SK-N-SH (cell line): ENCODE data around the gene SETBP1. TPM values are rescaled to one million over a fixed set of nuclear protein-coding genes. Genes with fewer than 3 reads are reported as not detected.

ENCODE experiments used
- CTCF ChIA-PET: fragments of 300-600, 350-600 bp; formaldehyde crosslinking; extraction: SDS; loops from one replicate; lab custom pipeline; 2021; lab: Yijun Ruan, JAX
- POLR2A ChIA-PET: fragments of 350-600 bp; sonication (Branson Sonifier 250); formaldehyde crosslinking; extraction: SDS; loops from one replicate; lab custom pipeline; 2020; ENCODE audit warnings: antibody characterized with exemption, inconsistent platforms; lab: Yijun Ruan, JAX
- DNase-seq: peaks from one replicate; pipeline ENCODE4 v3.0.0; 2012
- H2AFZ ChIP-seq: fragments of 200-600 bp; sonication (generic); 2 replicates; pipeline ENCODE4 v1.8.1; 2016; ENCODE audit warnings: antibody characterized with exemption, mild to moderate bottlenecking, low read depth
- H3F3A ChIP-seq: fragments of 200-600 bp; sonication (generic); replicated peaks from 2 replicates; pipeline ENCODE3; 2016; ENCODE audit warnings: antibody characterized with exemption, mild to moderate bottlenecking; ENCODE audit not compliant: insufficient read depth
- H3K27ac ChIP-seq, 2 experiments: fragments of 200-500 bp in 1 of 2; fragments of 200-600 bp in 1 of 2; sonication (Bioruptor generic) in 1 of 2; sonication (generic), shearing (Covaris generic) in 1 of 2; 2 replicates each; pipeline versions ENCODE4 v1.5.1 to v1.6.1; 2014 to 2016; ENCODE audit warnings: low read depth in 2 of 2, inconsistent platforms in 1 of 2, low read length in 1 of 2, mild to moderate bottlenecking in 1 of 2, mixed read lengths in 1 of 2
- H3K27me3 ChIP-seq: fragments of 200-600 bp; sonication (generic), shearing (Covaris generic); 2 replicates; pipeline ENCODE4 v1.6.1; 2016; ENCODE audit warnings: mixed run types; ENCODE audit not compliant: insufficient read depth
- H3K36me3 ChIP-seq, 2 experiments: fragments of 200-500 bp in 1 of 2; fragments of 200-600 bp in 1 of 2; sonication (Bioruptor generic) in 1 of 2; sonication (generic) in 1 of 2; replicated peaks in 1 of 2; 2 replicates each; pipeline versions ENCODE3 to v1.5.1; 2014 to 2016; ENCODE audit warnings: low read length in 1 of 2, mild to moderate bottlenecking in 1 of 2; ENCODE audit not compliant: insufficient read depth in 2 of 2, control insufficient read depth in 1 of 2
- H3K4me1 ChIP-seq, 2 experiments: fragments of 200-500 bp in 1 of 2; fragments of 200-600 bp in 1 of 2; sonication (Bioruptor generic) in 1 of 2; sonication (generic), shearing (Covaris generic) in 1 of 2; 2 replicates each; pipeline versions ENCODE4 v1.5.1 to v1.6.1; 2014 to 2016; ENCODE audit warnings: low read depth in 1 of 2, low read length in 1 of 2, mixed run types in 1 of 2; ENCODE audit not compliant: insufficient read depth in 2 of 2, control insufficient read depth in 1 of 2
- H3K4me2 ChIP-seq: fragments of 200-600 bp; sonication (generic), shearing (Covaris generic); 2 replicates; pipeline ENCODE4 v1.6.1; 2017; ENCODE audit warnings: mixed run types
- H3K4me3 ChIP-seq, 2 experiments: fragments of 200-500 bp in 1 of 2; fragments of 200-600 bp in 1 of 2; sonication (Bioruptor generic) in 1 of 2; sonication (generic), shearing (Covaris generic) in 1 of 2; 2 replicates each; pipeline versions ENCODE4 v1.5.1 to v1.8.1; 2014 to 2016; ENCODE audit warnings: low read depth in 2 of 2, inconsistent platforms in 1 of 2, low read length in 1 of 2, mild to moderate bottlenecking in 1 of 2, mixed read lengths in 1 of 2, moderate library complexity in 1 of 2
- H3K79me2 ChIP-seq: fragments of 200-600 bp; sonication (generic); 2 replicates; pipeline ENCODE4 v1.8.1; 2017; ENCODE audit warnings: mild to moderate bottlenecking; ENCODE audit not compliant: insufficient read depth
- H3K9ac ChIP-seq: fragments of 200-600 bp; sonication (generic); 2 replicates; pipeline ENCODE4 v1.6.1; 2017; ENCODE audit warnings: mixed run types
- H3K9me2 ChIP-seq: fragments of 200-600 bp; sonication (generic); 2 replicates; pipeline ENCODE4 v1.6.1; 2017; ENCODE audit warnings: mixed run types
- H3K9me3 ChIP-seq: fragments of 200-600 bp; sonication (generic); 2 replicates; pipeline ENCODE4 v1.6.1; 2017; ENCODE audit warnings: mixed run types, mild to moderate bottlenecking, moderate library complexity
- H4K20me1 ChIP-seq: fragments of 200-600 bp; sonication (generic); 2 replicates; pipeline ENCODE4 v1.6.1; 2017; ENCODE audit warnings: mild to moderate bottlenecking, mixed run types; ENCODE audit not compliant: insufficient read depth
- ELF1 ChIP-seq: IDR thresholded peaks from 2 replicates; pipeline ENCODE4 v1.4.0; 2012
- GATA2 ChIP-seq: sonication (generic); formaldehyde crosslinking; IDR thresholded peaks from 2 replicates; pipeline ENCODE4 v1.5.0; 2020; ENCODE audit warnings: mild to moderate bottlenecking, missing genetic modification reagents
- JUND ChIP-seq: IDR thresholded peaks from 2 replicates; pipeline ENCODE4 v1.4.0; 2012
- MEF2A ChIP-seq: IDR thresholded peaks from 2 replicates; pipeline ENCODE4 v1.4.0; 2012; ENCODE audit warnings: low read depth, borderline replicate concordance
- MXI1 ChIP-seq: IDR thresholded peaks from 2 replicates; pipeline ENCODE4 v1.6.1; 2012; ENCODE audit warnings: mild to moderate bottlenecking, low read depth, low read length, improper control_type of control experiment
- NFIC ChIP-seq: IDR thresholded peaks from 2 replicates; pipeline ENCODE4 v1.4.0; 2012; ENCODE audit warnings: borderline replicate concordance
- POLR2AphosphoS5 ChIP-seq: IDR thresholded peaks from 2 replicates; pipeline ENCODE4 v1.6.1; 2012; ENCODE audit warnings: low read depth, low read length
- RAD21 ChIP-seq: IDR thresholded peaks from 2 replicates; pipeline ENCODE4 v1.6.1; 2012; ENCODE audit warnings: mild to moderate bottlenecking, low read length
- RCOR1 ChIP-seq: fragments of 150-350 bp; IDR thresholded peaks from 2 replicates; pipeline ENCODE4 v1.6.1; 2017; ENCODE audit warnings: antibody characterized with exemption, low read length
- REST ChIP-seq: IDR thresholded peaks from 2 replicates; pipeline ENCODE4 v1.6.1; 2012; ENCODE audit warnings: mild to moderate bottlenecking, low read depth, low read length, moderate library complexity
- RFX5 ChIP-seq: IDR thresholded peaks from 2 replicates; pipeline ENCODE4 v1.6.1; 2012; ENCODE audit warnings: mild to moderate bottlenecking, improper control_type of control experiment, low read length
- RXRA ChIP-seq: IDR thresholded peaks from 2 replicates; pipeline ENCODE4 v1.4.0; 2012; ENCODE audit warnings: low read depth, mild to moderate bottlenecking, borderline replicate concordance
- SIN3A ChIP-seq: IDR thresholded peaks from 2 replicates; pipeline ENCODE4 v1.6.1; 2012; ENCODE audit warnings: low read depth, mild to moderate bottlenecking, low read length, moderate library complexity, borderline replicate concordance
- USF1 ChIP-seq: IDR thresholded peaks from 2 replicates; pipeline ENCODE4 v1.4.0; 2012; ENCODE audit warnings: low read depth, borderline replicate concordance
- USF2 ChIP-seq: fragments of 150-350 bp; IDR thresholded peaks from 2 replicates; pipeline ENCODE4 v1.6.1; 2017; ENCODE audit warnings: antibody characterized with exemption, low read length, low read depth, borderline replicate concordance
- YY1 ChIP-seq: IDR thresholded peaks from 2 replicates; pipeline ENCODE4 v1.4.0; 2012; ENCODE audit warnings: low read depth, mild to moderate bottlenecking
- ZBTB33 ChIP-seq: IDR thresholded peaks from 2 replicates; pipeline ENCODE4 v1.4.0; 2012; ENCODE audit warnings: low read depth, borderline replicate concordance
- WGBS: methylation state at CpG from one replicate; pipeline ENCODE4 v1.1.6; 2017; ENCODE audit warnings: low lambda C conversion rate; 5-methylcytosine and 5-hydroxymethylcytosine counted together
- polyA plus RNA-seq, 3 experiments: library from polyadenylated mRNA; depleted of rRNA; stranded (reverse); fragments of >200 nt; gene quantifications; 2 replicates each; pipeline ENCODE4 v1.2.3, GENCODE V29; 2012

The SETBP1 gene
- polyA plus RNA-seq, 1 of the 3 experiments (the other 2 are of a cell fraction), result 3.0 TPM

- ChIA-PET POLR2A (no interaction called here), CTCF (no interaction called here)
- Histone ChIP-seq H3K4me3 (no peak overlapping the region), H4K20me1 (no peaks in the 10 kb centered on the region), H3K27ac (no peak overlapping the region), H3K36me3 (no peaks in the 10 kb centered on the region), H3K9me3 (no peaks in the 10 kb centered on the region), H3K4me2 (no peak overlapping the region)
- 93% methylated on average over 5 of the region's 5 CpGs for WGBS
- DNase-seq, result no peak
- TF ChIP-seq REST (no peak), YY1 (no peak), RXRA (no peak), MEF2A (no peak), ELF1 (no peak), JUND (no peak), SIN3A (no peak), RAD21 (no peak), POLR2AphosphoS5 (no peak), NFIC (no peak), USF1 (no peak), RFX5 (no peak), GATA2 (CRISPR knock-in tag) (no peak), MXI1 (no peak), ZBTB33 (no peak), RCOR1 (no peak), USF2 (no peak)
- TF ChIP-seq, all 33 proteins: peak for 0
- no peaks in the 10 kb centered on the region for H3K9me2 ChIP-seq
- peaks cover 5% of the 10 kb centered on the region for H3F3A ChIP-seq
- peaks cover 10 to 18% of the 10 kb centered on the region in 2 experiments; a peak in 3 of 4 replicates for H3K4me1 ChIP-seq
- no peak overlapping the region for H3K9ac ChIP-seq
- H3K27me3 ChIP-seq, result no peaks in the 10 kb centered on the region
- H2AFZ ChIP-seq, result no peak overlapping the region
- H3K79me2 ChIP-seq, result no peaks in the 10 kb centered on the region
Measured at GRCh38 chr18:45009756-45010155, 329.1 kb downstream of the SETBP1 start.
